ENCODE measurements around the gene CENPS.

The CENPS gene

DNA sequence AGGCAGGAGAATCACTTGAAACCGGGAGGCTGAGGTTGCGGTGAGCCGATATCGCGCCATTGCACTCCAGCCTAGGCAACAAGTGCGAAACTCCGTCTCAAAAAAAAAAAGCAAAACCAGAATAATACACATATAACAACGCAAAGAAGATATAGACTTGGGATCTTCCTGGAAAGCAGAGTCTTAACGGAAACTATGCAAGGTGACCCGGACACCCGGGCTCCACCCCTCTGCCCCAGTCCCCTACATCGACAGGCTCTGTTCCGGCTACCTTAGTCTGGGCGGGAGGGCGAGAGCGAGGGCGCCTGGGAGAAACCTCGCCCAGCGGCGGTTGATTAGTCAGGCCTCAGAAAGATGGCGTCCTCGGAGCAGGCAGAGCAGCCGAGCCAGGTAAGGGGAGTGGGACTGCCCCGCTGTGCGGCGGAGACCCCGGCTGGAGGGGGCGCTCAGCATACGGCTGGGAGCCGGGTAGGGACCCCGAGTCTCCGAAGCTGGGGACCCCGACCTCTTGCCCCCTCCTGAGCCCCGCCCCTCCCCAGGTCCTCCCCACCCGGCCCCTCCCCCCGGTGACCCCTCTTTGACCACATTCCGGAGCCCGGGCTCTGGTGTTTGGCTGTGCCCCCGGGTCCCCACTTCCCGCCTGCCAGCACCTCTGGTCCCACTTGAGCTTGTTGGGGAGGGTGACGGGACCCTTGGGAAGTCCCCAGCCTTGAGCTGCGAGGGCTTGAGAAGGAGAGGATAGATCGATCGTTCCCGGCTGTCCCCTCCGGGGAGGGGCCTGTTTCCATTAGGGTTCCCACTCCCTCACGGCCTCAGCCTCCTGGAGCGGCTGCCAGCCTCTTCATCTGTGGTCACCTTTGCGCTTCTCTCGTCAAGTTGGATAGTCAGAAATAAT, 44.6 kb downstream of the CENPS start, which contains the start of gene PEX14:
PEX14 (plus strand) TSS at position 338 of the 895 bp plus-strand sequence; CDS start at position 355, 17 bp downstream.
- H3K36me3 ChIP-seq (ENCODE audit: low read depth): peaks cover 3% of the 10 kb centered on the region
- ATAC-seq (ENCODE audit: low read depth): peak; percentile 87

DNA sequence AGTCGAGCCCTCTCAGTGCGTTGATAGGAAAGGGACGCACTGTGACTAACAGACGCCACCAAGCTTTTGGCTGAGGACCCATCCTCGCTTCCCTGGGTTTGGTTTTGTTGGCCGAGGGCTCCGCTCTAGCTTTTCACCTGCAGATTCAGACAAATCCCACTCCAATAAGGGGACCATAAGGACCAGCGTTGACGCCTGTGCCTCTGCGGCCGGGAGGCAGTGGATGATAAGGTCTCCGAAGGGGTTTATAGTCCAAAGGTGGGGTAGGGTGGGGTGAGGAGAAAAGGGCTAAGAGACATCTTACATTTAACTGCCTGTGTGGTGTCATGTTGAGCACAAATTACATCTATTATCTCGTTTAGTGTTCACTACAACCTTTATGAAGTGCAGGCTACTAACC, 45.3 kb downstream of the CENPS start:
- Histone ChIP-seq H3K4me1 (ENCODE audit: insufficient read depth, poor library complexity, severe bottlenecking) (peaks cover 8% of the 10 kb centered on the region), H3K4me3 (ENCODE audit: severe bottlenecking) (peak overlapping the region; percentile 67), H3K9me3 (ENCODE audit: severe bottlenecking) (no peaks in the 10 kb centered on the region), H3K36me3 (ENCODE audit: low read depth) (no peaks in the 10 kb centered on the region; the same call in 1 of the 2 replicates), H3K27me3 (ENCODE audit: insufficient read depth, poor library complexity, severe bottlenecking) (no peaks in the 10 kb centered on the region), H3K27ac (ENCODE audit: poor library complexity, severe bottlenecking) (peak overlapping the region; percentile 62)
- ATAC-seq (ENCODE audit: low read depth): no peak
- DNase-seq (ENCODE audit: low spot score): no peak
- TF ChIP-seq, protein P1, sequence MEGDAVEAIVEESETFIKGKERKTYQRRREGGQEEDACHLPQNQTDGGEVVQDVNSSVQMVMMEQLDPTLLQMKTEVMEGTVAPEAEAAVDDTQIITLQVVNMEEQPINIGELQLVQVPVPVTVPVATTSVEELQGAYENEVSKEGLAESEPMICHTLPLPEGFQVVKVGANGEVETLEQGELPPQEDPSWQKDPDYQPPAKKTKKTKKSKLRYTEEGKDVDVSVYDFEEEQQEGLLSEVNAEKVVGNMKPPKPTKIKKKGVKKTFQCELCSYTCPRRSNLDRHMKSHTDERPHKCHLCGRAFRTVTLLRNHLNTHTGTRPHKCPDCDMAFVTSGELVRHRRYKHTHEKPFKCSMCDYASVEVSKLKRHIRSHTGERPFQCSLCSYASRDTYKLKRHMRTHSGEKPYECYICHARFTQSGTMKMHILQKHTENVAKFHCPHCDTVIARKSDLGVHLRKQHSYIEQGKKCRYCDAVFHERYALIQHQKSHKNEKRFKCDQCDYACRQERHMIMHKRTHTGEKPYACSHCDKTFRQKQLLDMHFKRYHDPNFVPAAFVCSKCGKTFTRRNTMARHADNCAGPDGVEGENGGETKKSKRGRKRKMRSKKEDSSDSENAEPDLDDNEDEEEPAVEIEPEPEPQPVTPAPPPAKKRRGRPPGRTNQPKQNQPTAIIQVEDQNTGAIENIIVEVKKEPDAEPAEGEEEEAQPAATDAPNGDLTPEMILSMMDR (IDR thresholded peaks at IDR 0.05; ENCODE audit: poor library complexity, severe bottlenecking): no peak

More for the DNA sequence above, 44.6 kb downstream of the CENPS start, which contains the start of gene PEX14:
- Histone ChIP-seq H3K27ac (ENCODE audit: poor library complexity, severe bottlenecking) (peak within 1 kb of the TSS; percentile 62), H3K4me1 (ENCODE audit: insufficient read depth, poor library complexity, severe bottlenecking) (peaks cover 8% of the 10 kb centered on the region), H3K4me3 (ENCODE audit: severe bottlenecking) (peak within 1 kb of the TSS; percentile 67), H3K9me3 (ENCODE audit: severe bottlenecking) (no peaks in the 10 kb centered on the region), H3K27me3 (ENCODE audit: insufficient read depth, poor library complexity, severe bottlenecking) (no peaks in the 10 kb centered on the region)
- TF ChIP-seq, protein P1 (IDR thresholded peaks at IDR 0.05; ENCODE audit: poor library complexity, severe bottlenecking): no peak
- DNase-seq (ENCODE audit: low spot score): peak; percentile 86

DNA sequence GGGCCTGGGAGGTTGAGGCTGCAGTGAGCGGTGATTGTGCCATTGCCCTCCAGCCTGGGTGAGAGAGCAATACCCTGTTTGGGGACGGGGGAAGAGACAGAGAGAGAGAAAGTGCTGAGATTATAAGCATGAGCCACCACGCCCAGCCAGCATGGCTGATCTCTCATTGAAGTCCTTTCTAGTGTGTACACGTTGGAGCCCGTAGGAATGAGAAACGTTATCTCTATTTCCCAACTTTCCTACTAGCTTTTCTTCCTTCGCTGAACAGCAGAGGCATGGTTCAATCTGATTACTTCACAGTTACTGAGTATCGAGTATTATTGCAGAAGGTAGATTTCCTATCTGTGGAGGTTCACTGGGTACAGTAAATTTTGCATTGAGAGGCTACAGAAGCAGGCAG, 49.1 kb downstream of the CENPS start:
- Histone ChIP-seq H3K27me3 (ENCODE audit: insufficient read depth, poor library complexity, severe bottlenecking) (no peaks in the 10 kb centered on the region), H3K36me3 (ENCODE audit: low read depth) (no peaks in the 10 kb centered on the region; the same call in 1 of the 2 replicates), H3K27ac (ENCODE audit: poor library complexity, severe bottlenecking) (no peak overlapping the region), H3K4me1 (ENCODE audit: insufficient read depth, poor library complexity, severe bottlenecking) (peaks cover 6% of the 10 kb centered on the region), H3K4me3 (ENCODE audit: severe bottlenecking) (no peak overlapping the region), H3K9me3 (ENCODE audit: severe bottlenecking) (no peaks in the 10 kb centered on the region)
- DNase-seq (ENCODE audit: low spot score): no peak
- no peak for ATAC-seq (ENCODE audit: low read depth)
- TF ChIP-seq, protein P1 (IDR thresholded peaks at IDR 0.05; ENCODE audit: poor library complexity, severe bottlenecking): no peak

DNA sequence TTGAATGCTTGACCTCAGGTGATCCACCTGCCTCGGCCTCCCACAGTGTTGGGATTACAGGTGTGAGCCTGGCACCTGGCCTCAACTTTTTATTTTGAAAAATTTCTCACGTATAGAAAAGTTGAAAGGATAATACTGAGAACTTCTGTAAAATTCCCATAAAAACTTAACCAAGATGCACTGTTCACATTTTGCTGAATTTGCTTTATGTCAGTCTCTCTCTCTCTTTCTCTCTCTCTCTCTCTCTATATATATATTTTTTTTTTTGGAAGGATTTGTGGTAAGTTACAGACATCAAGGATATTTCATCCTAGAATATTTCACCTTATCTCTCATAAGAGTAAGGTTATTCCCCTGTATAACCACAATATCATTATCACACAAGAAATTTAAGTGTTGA, 50.4 kb downstream of the CENPS start:
- no peaks in the 10 kb centered on the region; the same call in 1 of the 2 replicates for H3K36me3 ChIP-seq (ENCODE audit: low read depth)
- no peaks in the 10 kb centered on the region for H3K27me3 ChIP-seq (ENCODE audit: insufficient read depth, poor library complexity, severe bottlenecking)
- ATAC-seq (ENCODE audit: low read depth): no peak
- H3K9me3 ChIP-seq (ENCODE audit: severe bottlenecking): no peaks in the 10 kb centered on the region
- DNase-seq (ENCODE audit: low spot score): no peak
- peaks cover 4% of the 10 kb centered on the region for H3K4me1 ChIP-seq (ENCODE audit: insufficient read depth, poor library complexity, severe bottlenecking)
- H3K27ac ChIP-seq (ENCODE audit: poor library complexity, severe bottlenecking): no peak overlapping the region
- TF ChIP-seq, protein P1 (IDR thresholded peaks at IDR 0.05; ENCODE audit: poor library complexity, severe bottlenecking): no peak
- no peak overlapping the region for H3K4me3 ChIP-seq (ENCODE audit: severe bottlenecking)

Measured in RWPE2 (cell line).